ENCODE data around the gene LSAMP. TPM values are rescaled to one million over a fixed set of nuclear protein-coding genes. Genes with fewer than 3 reads are reported as not detected.
"Not testable (repeated sequence)": the region's sequence is repeated elsewhere in the genome, so short reads cannot be mapped to it uniquely, and the experiment has no call there.

The LSAMP gene
- total RNA-seq, 1 donor from 2014 or later: 18.0 TPM

GRCh38 chr3:115804200-115804599 lies 641.1 kb downstream of the LSAMP start:
- no peaks in the 10 kb centered on the region for H3K9me3 ChIP-seq (ENCODE audit: low read depth)
- no peak overlapping the region for H3K4me3 ChIP-seq
- Mint-ChIP-seq H3K27me3 (ENCODE audit: insufficient read depth, low read depth) (no peaks in the 10 kb centered on the region), H3K36me3 (peaks cover 1% of the 10 kb centered on the region), H3K9me3 (peaks cover 7% of the 10 kb centered on the region), H3K4me1 (peaks cover 10% of the 10 kb centered on the region), H3K27ac (no peak overlapping the region), H3K4me3 (no peak overlapping the region)
- no peak overlapping the region for H2AFZ ChIP-seq (replicated peaks)
- DNase-seq (ENCODE audit: low spot score): no peak
- H3K4me1 ChIP-seq: no peaks in the 10 kb centered on the region
- no peaks in the 10 kb centered on the region for H3K79me2 ChIP-seq (ENCODE audit: low read depth)
- TF ChIP-seq EZH2 (IDR thresholded peaks at IDR 0.05): no peak
- no peak for TF ChIP-seq EZH2phosphoT487 (IDR thresholded peaks at IDR 0.05)
- no peak for TF ChIP-seq CTCF (IDR thresholded peaks at IDR 0.05)
- H3K27me3 ChIP-seq: no peaks in the 10 kb centered on the region
- no peaks in the 10 kb centered on the region for H3K36me3 ChIP-seq
- H3K27ac ChIP-seq: no peak overlapping the region
- H4K20me1 ChIP-seq (ENCODE audit: low read depth): no peaks in the 10 kb centered on the region
- H3F3A ChIP-seq (ENCODE audit: low read depth): no peaks in the 10 kb centered on the region
- H3K4me2 ChIP-seq: no peak overlapping the region
- H3K9ac ChIP-seq: no peak overlapping the region

GRCh38 chr3:115803661-115804060 lies 641.6 kb downstream of the LSAMP start:
- H3K9ac ChIP-seq: no peak overlapping the region

GRCh38 chr3:115800489-115801075 lies 644.7 kb downstream of the LSAMP start:
- Mint-ChIP-seq H3K36me3 (no peaks in the 10 kb centered on the region), H3K9me3 (peaks cover 7% of the 10 kb centered on the region), H3K4me1 (no peaks in the 10 kb centered on the region), H3K27ac (no peak overlapping the region), H3K27me3 (ENCODE audit: insufficient read depth, low read depth) (peaks cover 2% of the 10 kb centered on the region), H3K4me3 (no peak overlapping the region)
- no peak overlapping the region for H3K27ac ChIP-seq
- H3K4me3 ChIP-seq: no peak overlapping the region
- H4K20me1 ChIP-seq (ENCODE audit: low read depth): no peaks in the 10 kb centered on the region
- no peak overlapping the region for H3K9ac ChIP-seq
- no peaks in the 10 kb centered on the region for H3K9me3 ChIP-seq (ENCODE audit: low read depth)
- H3K27me3 ChIP-seq: no peaks in the 10 kb centered on the region
- TF ChIP-seq EZH2 (IDR thresholded peaks at IDR 0.05) (no peak), CTCF (IDR thresholded peaks at IDR 0.05) (no peak), EZH2phosphoT487 (IDR thresholded peaks at IDR 0.05) (no peak)
- no peaks in the 10 kb centered on the region for H3F3A ChIP-seq (ENCODE audit: low read depth)
- no peaks in the 10 kb centered on the region for H3K79me2 ChIP-seq (ENCODE audit: low read depth)
- H2AFZ ChIP-seq (replicated peaks): no peak overlapping the region
- no peaks in the 10 kb centered on the region for H3K4me1 ChIP-seq
- H3K4me2 ChIP-seq: no peak overlapping the region
- DNase-seq (ENCODE audit: low spot score): no peak
- no peaks in the 10 kb centered on the region for H3K36me3 ChIP-seq

More at GRCh38 chr3:115803661-115804060, 641.6 kb downstream of the LSAMP start:
- Histone ChIP-seq H3K4me2 (no peak overlapping the region), H3K9me3 (ENCODE audit: low read depth) (no peaks in the 10 kb centered on the region), H3K36me3 (no peaks in the 10 kb centered on the region), H3K79me2 (ENCODE audit: low read depth) (no peaks in the 10 kb centered on the region), H2AFZ (replicated peaks) (no peak overlapping the region), H3K4me3 (no peak overlapping the region), H3K4me1 (no peaks in the 10 kb centered on the region), H3K27ac (no peak overlapping the region), H3K27me3 (no peaks in the 10 kb centered on the region), H3F3A (ENCODE audit: low read depth) (no peaks in the 10 kb centered on the region), H4K20me1 (ENCODE audit: low read depth) (no peaks in the 10 kb centered on the region)
- Mint-ChIP-seq H3K36me3 (no peaks in the 10 kb centered on the region), H3K9me3 (peaks cover 7% of the 10 kb centered on the region), H3K27ac (no peak overlapping the region), H3K4me1 (peaks cover 10% of the 10 kb centered on the region), H3K4me3 (no peak overlapping the region), H3K27me3 (ENCODE audit: insufficient read depth, low read depth) (peaks cover 2% of the 10 kb centered on the region)
- DNase-seq (ENCODE audit: low spot score): no peak
- TF ChIP-seq CTCF (IDR thresholded peaks at IDR 0.05): no peak
- TF ChIP-seq EZH2 (IDR thresholded peaks at IDR 0.05): no peak
- TF ChIP-seq EZH2phosphoT487 (IDR thresholded peaks at IDR 0.05): no peak

- H3K4me1 ChIP-seq; H3K27me3 ChIP-seq; H3K36me3 ChIP-seq; H3K79me2 ChIP-seq (ENCODE audit: low read depth); H3K4me3 Mint-ChIP-seq; H4K20me1 ChIP-seq (ENCODE audit: low read depth); H3K27me3 Mint-ChIP-seq (ENCODE audit: insufficient read depth, low read depth); H3K27ac ChIP-seq; H3K4me3 ChIP-seq; H3K4me1 Mint-ChIP-seq; H3K9ac ChIP-seq; DNase-seq (ENCODE audit: low spot score); H3K27ac Mint-ChIP-seq; H3F3A ChIP-seq (ENCODE audit: low read depth); H3K4me2 ChIP-seq; H3K9me3 Mint-ChIP-seq; H3K9me3 ChIP-seq (ENCODE audit: low read depth); H3K36me3 Mint-ChIP-seq; H2AFZ ChIP-seq (replicated peaks): not testable (repeated sequence)
These were observed 645.2 kb downstream of the LSAMP start for GRCh38 chr3:115800065-115800464.

Measured in neural progenitor cell (in vitro differentiated cells).